ENCODE results near the gene ZFPM1.

Gene ZFPM1

GRCh38 chr16:88415713-88416323 is 37.3 kb upstream of the ZFPM1 start:
- Histone ChIP-seq H3K23ac (ENCODE audit: low read depth, low read length, poor library complexity) (peak overlapping the region; percentile 17), H2AK5ac (ENCODE audit: low read depth, low read length) (peak overlapping the region; percentile 89), H2BK5ac (ENCODE audit: low read length) (peak overlapping the region; percentile 13), H3K9ac (ENCODE audit: low read depth, low read length, poor library complexity) (peak overlapping the region; percentile 44), H4K91ac (ENCODE audit: low read depth, low read length, poor library complexity) (no peak overlapping the region), H3K4me2 (ENCODE audit: insufficient read depth, low read length, poor library complexity, severe bottlenecking) (no peak overlapping the region), H3K4me3 (ENCODE audit: low read length in 2 of 2) (no peak overlapping the region), H2BK120ac (ENCODE audit: low read depth, low read length) (no peak overlapping the region), H3K27me3 (ENCODE audit: control insufficient read depth in 3 of 3, insufficient read depth in 3 of 3, low read depth in 1 of 3, low read length in 3 of 3) (peaks cover 0 to 22% (median 0%) of the 10 kb centered on the region in 3 experiments), H3K4ac (ENCODE audit: low read length) (no peak overlapping the region), H3K14ac (ENCODE audit: low read length) (no peak overlapping the region), H3K36me3 (replicated peaks in 1 of 2; ENCODE audit: control insufficient read depth in 2 of 2, insufficient read depth in 2 of 2, low read length in 2 of 2) (no peaks in the 10 kb centered on the region), H3K4me1 (ENCODE audit: control insufficient read depth in 2 of 2, insufficient read depth in 1 of 2, low read depth in 1 of 2, low read length in 2 of 2) (no peaks in the 10 kb centered on the region), H2BK15ac (ENCODE audit: low read length) (peak overlapping the region; percentile 83), H3K18ac (ENCODE audit: low read length) (peak overlapping the region; percentile 78), H3K27ac (replicated peaks; ENCODE audit: low read length) (no peak overlapping the region), H3K9me3 (replicated peaks in 1 of 2; ENCODE audit: control insufficient read depth in 2 of 2, insufficient read depth in 1 of 2, low read depth in 1 of 2, low read length in 2 of 2) (no peaks in the 10 kb centered on the region), H4K8ac (ENCODE audit: low read depth, low read length) (no peak overlapping the region), H2AFZ (ENCODE audit: low read length) (no peak overlapping the region), H2BK12ac (ENCODE audit: low read length) (peak overlapping the region; percentile 16), H3K79me1 (ENCODE audit: low read depth, low read length) (peaks cover 4% of the 10 kb centered on the region)
- WGBS, 2 donors (ENCODE audit: extremely low coverage in 2 of 2, insufficient read length in 2 of 2, insufficient replicate concordance in 1 of 2) = no CpG with 5 or more reads among the region's 29 CpGs
- no peak for DNase-seq (ENCODE audit: low spot score)

DNA sequence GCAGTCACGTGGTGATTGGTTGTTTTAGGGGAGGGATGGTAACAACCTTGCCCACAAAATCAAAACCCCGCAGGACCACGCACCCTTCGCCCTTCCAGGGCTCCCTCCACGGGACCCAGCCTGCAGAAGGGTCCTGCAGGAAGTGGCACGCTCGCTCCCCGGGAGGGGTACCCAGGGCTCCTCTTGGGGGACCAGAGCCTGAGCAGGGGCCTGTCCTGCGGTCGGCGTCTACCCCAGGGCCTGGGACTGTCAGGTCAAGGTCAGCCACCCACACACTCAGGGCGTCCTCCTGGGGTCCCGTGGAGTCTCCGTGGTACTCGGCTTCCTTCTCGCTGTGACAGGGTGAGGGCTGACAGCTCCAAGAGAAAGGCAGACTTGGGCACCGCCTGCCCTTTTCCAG is 36.4 kb upstream of the ZFPM1 start:
- no peak overlapping the region for H2BK120ac ChIP-seq (ENCODE audit: low read depth, low read length)
- H3K27me3 ChIP-seq (ENCODE audit: control insufficient read depth in 3 of 3, insufficient read depth in 3 of 3, low read depth in 1 of 3, low read length in 3 of 3) = peaks cover 0 to 22% (median 0%) of the 10 kb centered on the region in 3 experiments
- H4K8ac ChIP-seq (ENCODE audit: low read depth, low read length) = no peak overlapping the region
- peak overlapping the region; percentile 42 for H3K4ac ChIP-seq (ENCODE audit: low read length)
- no peak overlapping the region for H3K9ac ChIP-seq (ENCODE audit: low read depth, low read length, poor library complexity)
- no peak overlapping the region for H2AFZ ChIP-seq (ENCODE audit: low read length)
- no peak overlapping the region for H3K18ac ChIP-seq (ENCODE audit: low read length)
- H3K9me3 ChIP-seq (replicated peaks in 1 of 2; ENCODE audit: control insufficient read depth in 2 of 2, insufficient read depth in 1 of 2, low read depth in 1 of 2, low read length in 2 of 2) = no peaks in the 10 kb centered on the region
- no CpG with 5 or more reads among the region's 17 CpGs for WGBS, 2 donors (ENCODE audit: extremely low coverage in 2 of 2, insufficient read length in 2 of 2, insufficient replicate concordance in 1 of 2)
- no peak overlapping the region for H3K4me3 ChIP-seq (ENCODE audit: low read length in 2 of 2)
- H3K4me1 ChIP-seq (ENCODE audit: control insufficient read depth in 2 of 2, insufficient read depth in 1 of 2, low read depth in 1 of 2, low read length in 2 of 2) = no peaks in the 10 kb centered on the region
- peak overlapping the region; percentile 63 for H2BK15ac ChIP-seq (ENCODE audit: low read length)
- no peak overlapping the region for H3K27ac ChIP-seq (replicated peaks; ENCODE audit: low read length)
- H3K79me1 ChIP-seq (ENCODE audit: low read depth, low read length) = peaks cover 4% of the 10 kb centered on the region
- H2AK5ac ChIP-seq (ENCODE audit: low read depth, low read length) = peak overlapping the region; percentile 73
- H3K14ac ChIP-seq (ENCODE audit: low read length) = no peak overlapping the region
- no peak overlapping the region for H3K4me2 ChIP-seq (ENCODE audit: insufficient read depth, low read length, poor library complexity, severe bottlenecking)
- no peak overlapping the region for H2BK5ac ChIP-seq (ENCODE audit: low read length)
- no peak overlapping the region for H3K23ac ChIP-seq (ENCODE audit: low read depth, low read length, poor library complexity)
- no peaks in the 10 kb centered on the region for H3K36me3 ChIP-seq (replicated peaks in 1 of 2; ENCODE audit: control insufficient read depth in 2 of 2, insufficient read depth in 2 of 2, low read length in 2 of 2)
- H2BK12ac ChIP-seq (ENCODE audit: low read length) = no peak overlapping the region
- no peak for DNase-seq (ENCODE audit: low spot score)
- H4K91ac ChIP-seq (ENCODE audit: low read depth, low read length, poor library complexity) = no peak overlapping the region

GRCh38 chr16:88417684-88418476 is 35.2 kb upstream of the ZFPM1 start:
- Histone ChIP-seq H3K23ac (ENCODE audit: low read depth, low read length, poor library complexity) (peak overlapping the region; percentile 10), H2BK12ac (ENCODE audit: low read length) (peak overlapping the region; percentile 22), H3K18ac (ENCODE audit: low read length) (peak overlapping the region; percentile 48), H3K79me1 (ENCODE audit: low read depth, low read length) (peaks cover 2% of the 10 kb centered on the region), H3K36me3 (replicated peaks in 1 of 2; ENCODE audit: control insufficient read depth in 2 of 2, insufficient read depth in 2 of 2, low read length in 2 of 2) (no peaks in the 10 kb centered on the region), H2AFZ (ENCODE audit: low read length) (no peak overlapping the region), H3K27ac (replicated peaks; ENCODE audit: low read length) (no peak overlapping the region), H3K9ac (ENCODE audit: low read depth, low read length, poor library complexity) (no peak overlapping the region), H2BK5ac (ENCODE audit: low read length) (peak overlapping the region; percentile 46), H3K27me3 (ENCODE audit: control insufficient read depth in 3 of 3, insufficient read depth in 3 of 3, low read depth in 1 of 3, low read length in 3 of 3) (peaks cover 0 to 22% (median 0%) of the 10 kb centered on the region in 3 experiments), H3K4me1 (ENCODE audit: control insufficient read depth in 2 of 2, insufficient read depth in 1 of 2, low read depth in 1 of 2, low read length in 2 of 2) (no peaks in the 10 kb centered on the region), H2BK15ac (ENCODE audit: low read length) (no peak overlapping the region), H2BK120ac (ENCODE audit: low read depth, low read length) (no peak overlapping the region), H3K4me3 (ENCODE audit: low read length in 2 of 2) (no peak overlapping the region), H3K9me3 (replicated peaks in 1 of 2; ENCODE audit: control insufficient read depth in 2 of 2, insufficient read depth in 1 of 2, low read depth in 1 of 2, low read length in 2 of 2) (no peaks in the 10 kb centered on the region), H3K4me2 (ENCODE audit: insufficient read depth, low read length, poor library complexity, severe bottlenecking) (no peak overlapping the region), H3K4ac (ENCODE audit: low read length) (no peak overlapping the region), H4K8ac (ENCODE audit: low read depth, low read length) (no peak overlapping the region), H3K14ac (ENCODE audit: low read length) (peak overlapping the region; percentile 8), H2AK5ac (ENCODE audit: low read depth, low read length) (peak overlapping the region; percentile 56), H4K91ac (ENCODE audit: low read depth, low read length, poor library complexity) (no peak overlapping the region)
- WGBS, 2 donors (ENCODE audit: extremely low coverage in 2 of 2, insufficient read length in 2 of 2, insufficient replicate concordance in 1 of 2) = no CpG with 5 or more reads among the region's 17 CpGs
- DNase-seq (ENCODE audit: low spot score) = no peak

- H3K36me3 ChIP-seq (replicated peaks in 1 of 2; ENCODE audit: control insufficient read depth in 2 of 2, insufficient read depth in 2 of 2, low read length in 2 of 2) = no peaks in the 10 kb centered on the region
- H2AK5ac ChIP-seq (ENCODE audit: low read depth, low read length) = peak overlapping the region; percentile 94
- H3K27me3 ChIP-seq (ENCODE audit: control insufficient read depth in 3 of 3, insufficient read depth in 3 of 3, low read depth in 1 of 3, low read length in 3 of 3) = peaks cover 0 to 15% (median 0%) of the 10 kb centered on the region in 3 experiments
- no peak overlapping the region for H3K4ac ChIP-seq (ENCODE audit: low read length)
- peak overlapping the region; percentile 21 for H3K14ac ChIP-seq (ENCODE audit: low read length)
- peak overlapping the region; percentile 85 for H3K23ac ChIP-seq (ENCODE audit: low read depth, low read length, poor library complexity)
- H3K27ac ChIP-seq (replicated peaks; ENCODE audit: low read length) = no peak overlapping the region
- peak overlapping the region; percentile 83 for H3K18ac ChIP-seq (ENCODE audit: low read length)
- no peak overlapping the region for H4K91ac ChIP-seq (ENCODE audit: low read depth, low read length, poor library complexity)
- peaks cover 2% of the 10 kb centered on the region for H3K79me1 ChIP-seq (ENCODE audit: low read depth, low read length)
- DNase-seq (ENCODE audit: low spot score) = no peak
- no peaks in the 10 kb centered on the region for H3K9me3 ChIP-seq (replicated peaks in 1 of 2; ENCODE audit: control insufficient read depth in 2 of 2, insufficient read depth in 1 of 2, low read depth in 1 of 2, low read length in 2 of 2)
- H3K4me2 ChIP-seq (ENCODE audit: insufficient read depth, low read length, poor library complexity, severe bottlenecking) = no peak overlapping the region
- H2AFZ ChIP-seq (ENCODE audit: low read length) = no peak overlapping the region
- H2BK15ac ChIP-seq (ENCODE audit: low read length) = no peak overlapping the region
- H3K4me3 ChIP-seq (ENCODE audit: low read length in 2 of 2) = no peak overlapping the region
- H2BK5ac ChIP-seq (ENCODE audit: low read length) = peak overlapping the region; percentile 66
- peak overlapping the region; percentile 17 for H4K8ac ChIP-seq (ENCODE audit: low read depth, low read length)
- WGBS, 2 donors (ENCODE audit: extremely low coverage in 2 of 2, insufficient read length in 2 of 2, insufficient replicate concordance in 1 of 2) = no CpG with 5 or more reads among the region's 18 CpGs
- no peak overlapping the region for H3K9ac ChIP-seq (ENCODE audit: low read depth, low read length, poor library complexity)
- H2BK12ac ChIP-seq (ENCODE audit: low read length) = peak overlapping the region; percentile 84
- H2BK120ac ChIP-seq (ENCODE audit: low read depth, low read length) = peak overlapping the region; percentile 61
- H3K4me1 ChIP-seq (ENCODE audit: control insufficient read depth in 2 of 2, insufficient read depth in 1 of 2, low read depth in 1 of 2, low read length in 2 of 2) = no peaks in the 10 kb centered on the region
These were observed 34.2 kb upstream of the ZFPM1 start for GRCh38 chr16:88418869-88419268.
